Smooth muscle cell (in vitro differentiated cells): ENCODE results near the gene PRDM2. TPM values are rescaled to one million over a fixed set of nuclear protein-coding genes. Genes with fewer than 3 reads are reported as not detected.

Experiments
- DNase-seq: peaks from one replicate; lab custom pipeline; 2025; ENCODE audit not compliant: unreplicated experiment; lab: John Stamatoyannopoulos, UW
- H2AFZ ChIP-seq: fragments of 200-600 bp; sonication (generic); 2 replicates; pipeline ENCODE4 v1.6.0; 2016; ENCODE audit warnings: antibody characterized with exemption, low read depth, mild to moderate bottlenecking
- H3F3A ChIP-seq: fragments of 200-600 bp; sonication (generic); 2 replicates; pipeline ENCODE4 v1.6.0; 2017; ENCODE audit warnings: antibody characterized with exemption, low read depth
- H3K27ac ChIP-seq: fragments of 200-600 bp; sonication (generic); 2 replicates; pipeline ENCODE4 v1.5.1; 2016; ENCODE audit warnings: low read depth, mild to moderate bottlenecking
- H3K27me3 ChIP-seq: fragments of 200-600 bp; sonication (generic); 2 replicates; pipeline ENCODE4 v1.6.1; 2016; ENCODE audit warnings: low read depth, mild to moderate bottlenecking
- H3K36me3 ChIP-seq: fragments of 200-600 bp; sonication (generic); 2 replicates; pipeline ENCODE4 v1.5.1; 2016; ENCODE audit warnings: low read depth
- H3K4me1 ChIP-seq: fragments of 200-600 bp; sonication (generic); 2 replicates; pipeline ENCODE4 v1.5.1; 2016; ENCODE audit warnings: low read depth
- H3K4me2 ChIP-seq: fragments of 200-600 bp; sonication (generic); 2 replicates; pipeline ENCODE4 v1.6.0; 2016; ENCODE audit warnings: mild to moderate bottlenecking
- H3K4me3 ChIP-seq: fragments of 200-600 bp; sonication (generic); 2 replicates; pipeline ENCODE4 v1.5.1; 2016; ENCODE audit warnings: mild to moderate bottlenecking
- H3K79me2 ChIP-seq: fragments of 200-600 bp; sonication (generic); 2 replicates; pipeline ENCODE4 v1.6.0; 2016; ENCODE audit warnings: low read depth, mild to moderate bottlenecking
- H3K9ac ChIP-seq: fragments of 200-600 bp; sonication (generic); 2 replicates; pipeline ENCODE4 v1.6.0; 2016; ENCODE audit warnings: low read depth
- H3K9me3 ChIP-seq: fragments of 200-600 bp; sonication (generic); replicated peaks from 2 replicates; pipeline ENCODE4 v1.5.1; 2016; ENCODE audit warnings: low read depth
- H4K20me1 ChIP-seq: fragments of 200-600 bp; sonication (generic); 2 replicates; pipeline ENCODE4 v1.6.0; 2016; ENCODE audit warnings: low read depth
- CTCF ChIP-seq: fragments of 200-600 bp; sonication (generic); IDR thresholded peaks from 2 replicates; pipeline ENCODE4 v1.5.1; 2017; ENCODE audit warnings: borderline replicate concordance, mild to moderate bottlenecking, antibody characterized with exemption; ENCODE audit not compliant: insufficient read depth, poor library complexity, severe bottlenecking
- WGBS: methylation state at CpG from one replicate; pipeline ENCODE4 v1.1.7; 2016; ENCODE audit warnings: low lambda C conversion rate; 5-methylcytosine and 5-hydroxymethylcytosine counted together
- polyA plus RNA-seq: library from polyadenylated mRNA; unstranded; fragments of >200 nt; fragmentation: Nextera tagmentation; extraction: Ambion mirVana; gene quantifications from 2 replicates; pipeline ENCODE4 v1.2.1, GENCODE V29; 2016
- total RNA-seq: library from RNA; depleted of rRNA; stranded (reverse); fragments of >200 nt; gene quantifications from 2 replicates; pipeline ENCODE4 v1.2.3, GENCODE V29; 2014

The PRDM2 gene
- total and polyA plus RNA-seq, 2 experiments from 2014 or later = 19.8 to 20.0 TPM

GRCh38 chr1:13864760-13865159 lies 164.8 kb downstream of the PRDM2 start:
- Histone ChIP-seq H3K4me3 (no peak overlapping the region), H3K4me1 (peaks cover 6% of the 10 kb centered on the region), H3K36me3 (no peaks in the 10 kb centered on the region), H2AFZ (no peak overlapping the region), H3K27me3 (no peaks in the 10 kb centered on the region), H3K27ac (no peak overlapping the region), H3K4me2 (no peak overlapping the region), H3K9ac (no peak overlapping the region), H4K20me1 (no peaks in the 10 kb centered on the region), H3K9me3 (no peaks in the 10 kb centered on the region), H3F3A (no peaks in the 10 kb centered on the region), H3K79me2 (no peaks in the 10 kb centered on the region)
- no peak for DNase-seq
- no peak for TF ChIP-seq CTCF
- WGBS = 86% methylated on average over 5 of the region's 5 CpGs

GRCh38 chr1:13865851-13866250 lies 165.9 kb downstream of the PRDM2 start:
- Histone ChIP-seq H3K79me2 (no peaks in the 10 kb centered on the region), H3K27me3 (no peaks in the 10 kb centered on the region), H3K4me2 (no peak overlapping the region), H3K9ac (no peak overlapping the region), H3K27ac (no peak overlapping the region), H3K4me3 (no peak overlapping the region), H3F3A (no peaks in the 10 kb centered on the region), H3K4me1 (peaks cover 6% of the 10 kb centered on the region), H3K9me3 (no peaks in the 10 kb centered on the region), H4K20me1 (no peaks in the 10 kb centered on the region), H2AFZ (no peak overlapping the region), H3K36me3 (no peaks in the 10 kb centered on the region)
- no peak for DNase-seq
- TF ChIP-seq CTCF = no peak
- 76% methylated on average over 3 of the region's 3 CpGs for WGBS

GRCh38 chr1:13867603-13868002 lies 167.6 kb downstream of the PRDM2 start:
- no peaks in the 10 kb centered on the region for H3F3A ChIP-seq
- H3K36me3 ChIP-seq = no peaks in the 10 kb centered on the region
- no peaks in the 10 kb centered on the region for H3K79me2 ChIP-seq
- no peak overlapping the region for H3K4me2 ChIP-seq
- no peak overlapping the region for H2AFZ ChIP-seq
- no peaks in the 10 kb centered on the region for H3K9me3 ChIP-seq
- DNase-seq = no peak
- H3K27ac ChIP-seq = no peak overlapping the region
- H3K4me1 ChIP-seq = peaks cover 6% of the 10 kb centered on the region
- H3K27me3 ChIP-seq = no peaks in the 10 kb centered on the region
- H3K9ac ChIP-seq = no peak overlapping the region
- H3K4me3 ChIP-seq = no peak overlapping the region
- WGBS = 86% methylated on average over 7 of the region's 7 CpGs
- H4K20me1 ChIP-seq = no peaks in the 10 kb centered on the region
- no peak for TF ChIP-seq CTCF

GRCh38 chr1:13869172-13869797 lies 169.3 kb downstream of the PRDM2 start:
- DNase-seq = no peak
- Histone ChIP-seq H3K4me2 (no peak overlapping the region), H3K9me3 (no peaks in the 10 kb centered on the region), H3K4me1 (peaks cover 6% of the 10 kb centered on the region), H2AFZ (no peak overlapping the region), H3K4me3 (no peak overlapping the region), H3K27me3 (no peaks in the 10 kb centered on the region), H3K79me2 (no peaks in the 10 kb centered on the region), H3K27ac (no peak overlapping the region), H3K9ac (no peak overlapping the region), H3F3A (no peaks in the 10 kb centered on the region), H4K20me1 (no peaks in the 10 kb centered on the region), H3K36me3 (no peaks in the 10 kb centered on the region)
- 61% methylated on average over 7 of the region's 7 CpGs for WGBS
- TF ChIP-seq CTCF = no peak
